Activated effector memory CD4-positive, alpha-beta T cell treated with Interleukin-2 at 50 U/mL for 16 hours (primary cell): ENCODE data around the gene RHOXF2.
"Not testable (repeated sequence)": the region's sequence is repeated elsewhere in the genome, so short reads cannot be mapped to it uniquely, and the experiment has no call there.

ENCODE experiments used
- DNase-seq: peaks from one replicate; pipeline ENCODE4 v3.0.0-alpha.2; 2020

The RHOXF2 gene

DNA sequence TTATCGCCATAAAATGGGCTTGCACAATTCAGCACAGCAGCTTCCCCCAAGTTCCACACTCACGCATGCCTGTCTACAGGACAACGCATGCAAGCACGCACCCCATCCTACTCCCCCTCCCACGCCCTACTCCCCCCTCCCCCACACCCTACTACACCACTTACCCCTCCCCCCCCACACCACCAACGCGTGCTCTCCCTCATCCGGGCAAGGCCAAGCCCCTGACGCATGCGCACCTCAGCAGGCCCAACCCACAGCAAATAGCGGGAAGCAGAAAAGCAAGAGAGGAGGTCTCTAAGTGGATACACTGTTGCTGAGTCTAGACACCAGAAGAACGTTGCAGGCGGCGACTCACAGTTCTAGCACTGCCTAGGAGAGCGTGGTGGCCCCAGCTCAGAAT is at the start of gene RHOXF2:
TSS of gene RHOXF2 (plus strand) at position 301 of the 400 bp plus-strand sequence. CDS start 138 bp downstream, outside the sequence.
- not testable (repeated sequence) for DNase-seq

GRCh38 chrX:120109378-120109777 is 49.0 kb upstream of the RHOXF2 start:
- no peak for DNase-seq

DNA sequence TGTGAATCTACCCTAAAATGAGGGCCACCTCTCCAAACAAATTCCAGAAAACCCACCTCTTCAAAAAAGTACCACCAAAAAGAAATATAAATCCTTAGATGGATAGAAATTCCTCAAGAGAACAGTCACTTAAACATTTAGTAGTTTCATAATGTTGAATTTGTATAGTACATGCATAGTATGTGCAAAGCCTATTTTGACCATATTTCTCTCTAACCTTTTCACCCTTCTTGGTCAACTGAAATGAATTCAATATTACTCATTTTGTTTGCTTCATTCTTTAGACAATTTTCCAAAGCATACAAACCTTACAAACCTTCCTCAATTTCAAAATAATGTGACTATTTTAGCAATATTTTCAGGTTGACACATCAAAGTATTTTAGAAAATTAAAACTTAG is 46.8 kb upstream of the RHOXF2 start:
- DNase-seq, result no peak

DNA sequence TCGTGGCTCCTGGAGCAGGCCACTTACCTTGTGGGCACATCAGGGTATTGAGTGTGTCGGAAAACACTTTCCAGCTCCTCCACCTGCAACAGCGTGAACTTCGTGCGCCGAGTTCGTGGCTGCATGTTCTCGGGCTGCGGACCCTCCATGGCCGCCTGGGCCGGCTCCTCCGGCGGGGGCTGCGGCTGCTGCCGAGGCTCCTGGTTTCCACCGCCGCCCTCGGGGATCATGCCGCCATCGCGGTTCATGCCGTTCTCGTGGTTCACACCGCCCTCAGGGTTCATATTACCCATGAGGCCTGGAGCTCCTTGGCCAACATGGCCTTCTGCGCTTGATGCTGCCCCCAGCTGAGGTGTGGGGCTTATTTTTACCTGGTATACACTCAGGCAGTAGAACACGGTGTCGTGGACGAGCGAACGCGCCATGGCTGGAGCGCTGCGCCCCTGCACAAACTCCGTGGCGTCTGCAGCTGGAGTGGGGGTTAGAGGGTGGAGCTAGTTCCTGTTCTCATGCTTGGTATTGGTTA is 42.9 kb upstream of the RHOXF2 start, which contains the start of gene RHOXF1:
TSS of gene RHOXF1 (minus strand) at position 476 of the 526 bp plus-strand sequence. CDS start at position 425, 51 bp downstream.
- no peak for DNase-seq

- DNase-seq, result no peak
Measured at GRCh38 chrX:120120223-120120622, 38.2 kb upstream of the RHOXF2 start.

DNA sequence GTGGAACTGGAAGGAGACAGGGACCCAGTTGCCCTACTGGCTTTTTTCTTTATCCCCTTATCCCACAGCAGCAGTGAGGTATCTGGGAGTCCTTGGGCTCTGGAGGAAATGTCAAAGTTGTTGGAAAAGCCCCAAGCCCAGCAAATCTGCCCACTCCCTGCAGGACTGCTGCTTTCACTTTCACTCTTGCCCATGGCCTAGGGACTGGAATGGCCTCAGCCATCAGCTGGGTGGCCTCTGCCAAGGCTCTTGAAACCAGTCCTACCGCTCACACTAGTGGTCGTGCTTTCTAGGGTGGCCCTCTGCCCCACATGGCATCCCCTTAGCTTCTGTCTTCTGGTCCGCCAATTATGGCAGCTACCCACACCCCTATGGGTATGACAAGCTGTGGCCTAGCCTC is 33.0 kb upstream of the RHOXF2 start:
- no peak for DNase-seq

DNA sequence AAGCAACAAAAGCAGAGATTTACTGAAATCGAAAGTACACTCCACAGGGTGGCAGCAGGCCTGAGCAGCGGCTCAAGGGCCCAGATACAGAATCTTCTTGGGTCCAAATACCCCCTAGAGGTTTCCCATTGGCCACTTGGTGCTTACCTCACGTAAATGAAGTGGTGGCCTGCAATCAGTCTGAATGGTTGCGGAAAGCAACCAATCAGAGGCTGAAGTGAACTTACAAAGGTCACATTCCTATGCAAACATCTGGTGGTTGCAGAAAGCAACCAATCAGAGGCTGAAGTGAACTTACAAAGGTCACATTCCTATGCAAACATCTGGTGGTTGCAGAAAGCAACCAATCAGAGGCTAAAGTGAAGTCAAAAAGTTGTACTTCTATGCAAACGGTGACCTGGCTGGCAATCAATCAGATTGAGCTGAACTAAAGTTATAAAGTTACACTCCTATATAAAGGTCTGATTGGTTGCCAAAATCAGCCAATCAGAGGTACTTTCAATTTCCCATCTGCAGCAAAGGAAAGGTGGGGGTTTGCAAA is 30.0 kb upstream of the RHOXF2 start:
- DNase-seq, result not testable (repeated sequence)

GRCh38 chrX:120136128-120136527 is 22.3 kb upstream of the RHOXF2 start:
- no peak for DNase-seq

GRCh38 chrX:120136840-120137239 is 21.6 kb upstream of the RHOXF2 start:
- no peak for DNase-seq

DNA sequence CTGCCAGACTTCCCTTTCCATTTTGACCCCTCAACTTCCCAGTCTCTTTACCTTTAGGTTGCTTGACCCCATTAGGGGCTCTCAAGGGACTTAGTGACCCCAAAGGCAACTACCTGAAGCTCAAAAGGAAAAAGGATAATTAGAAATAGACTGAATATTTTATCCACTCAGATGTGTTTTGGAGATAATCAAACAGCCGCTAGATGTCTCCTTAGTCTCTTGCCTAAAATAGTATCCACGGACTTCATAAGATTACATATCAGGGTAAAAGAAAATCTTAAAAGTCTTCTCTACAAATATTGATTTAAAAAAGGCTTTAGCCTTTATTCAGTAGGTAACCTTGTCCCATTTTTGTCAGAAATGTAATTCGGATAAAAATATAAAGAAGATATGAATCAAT is 21.0 kb upstream of the RHOXF2 start:
- no peak for DNase-seq

GRCh38 chrX:120140293-120140981 is 18.0 kb upstream of the RHOXF2 start:
- DNase-seq, result no peak

- no peak for DNase-seq
Measured at GRCh38 chrX:120144178-120144844, 14.1 kb upstream of the RHOXF2 start.

DNA sequence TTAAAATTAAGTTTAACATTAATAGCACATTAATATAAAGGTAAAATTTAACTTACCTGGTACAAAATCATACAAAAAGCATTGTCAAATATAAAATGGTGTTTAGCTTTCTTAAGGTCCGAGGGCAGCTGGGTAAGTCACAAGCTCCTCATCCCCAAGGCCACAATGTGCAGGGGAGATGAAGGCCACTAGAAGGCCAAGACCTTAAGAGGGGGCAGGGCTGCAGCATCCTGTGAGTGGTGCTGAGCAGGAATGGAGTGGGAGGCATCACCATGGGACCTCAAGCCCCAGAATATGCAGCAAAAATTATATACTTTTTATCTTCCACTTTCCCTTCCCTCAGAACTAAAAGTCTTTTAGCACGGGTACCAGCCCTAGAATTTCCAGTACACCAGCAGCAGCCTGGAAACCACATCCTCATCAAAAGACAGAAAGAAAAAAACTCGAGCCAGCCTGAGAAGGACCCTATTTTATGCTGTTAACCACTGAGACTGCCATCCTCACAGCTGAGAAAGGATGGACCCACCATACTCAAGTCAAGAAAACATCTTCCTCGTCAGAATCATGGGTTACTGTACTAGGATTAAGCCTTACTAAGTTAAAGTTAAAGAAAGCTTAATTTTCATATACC is 13.0 kb upstream of the RHOXF2 start:
- no peak for DNase-seq

GRCh38 chrX:120146323-120146722 is 12.1 kb upstream of the RHOXF2 start:
- DNase-seq, result not testable (repeated sequence)

GRCh38 chrX:120147537-120147936 is 10.9 kb upstream of the RHOXF2 start:
- no peak for DNase-seq

DNA sequence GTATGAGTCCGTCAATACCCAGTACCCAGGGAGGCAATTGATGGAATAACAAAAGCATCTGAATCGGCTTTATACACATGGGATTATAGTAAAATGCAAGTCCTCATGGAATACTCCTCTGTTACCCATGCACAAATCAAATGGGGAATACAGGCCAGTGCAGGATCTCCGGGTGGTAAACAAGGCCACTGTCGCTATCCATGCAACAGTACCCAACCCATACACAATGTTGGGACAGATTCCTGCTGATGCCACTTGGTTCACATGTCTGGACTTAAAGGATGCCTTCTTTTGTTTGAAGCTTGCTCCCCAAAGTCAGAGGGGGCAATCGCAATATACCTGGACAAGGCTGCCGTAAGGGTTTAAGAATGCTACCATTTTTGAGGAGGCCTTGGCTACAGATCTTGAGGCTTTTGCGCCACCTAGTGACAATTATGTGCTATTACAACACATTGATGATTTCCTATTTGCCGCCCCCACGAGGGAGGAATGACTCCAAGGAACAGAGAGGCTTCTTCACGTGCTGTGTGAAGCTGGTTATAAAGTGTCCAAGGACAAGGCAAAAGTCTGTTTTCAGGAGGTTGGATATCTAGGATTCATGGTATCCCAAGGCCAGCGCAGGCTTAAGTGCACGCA is 8.2 kb upstream of the RHOXF2 start:
- DNase-seq, result not testable (repeated sequence)

GRCh38 chrX:120159086-120159485 is 673 bp downstream of the RHOXF2 start:
- not testable (repeated sequence) for DNase-seq

DNA sequence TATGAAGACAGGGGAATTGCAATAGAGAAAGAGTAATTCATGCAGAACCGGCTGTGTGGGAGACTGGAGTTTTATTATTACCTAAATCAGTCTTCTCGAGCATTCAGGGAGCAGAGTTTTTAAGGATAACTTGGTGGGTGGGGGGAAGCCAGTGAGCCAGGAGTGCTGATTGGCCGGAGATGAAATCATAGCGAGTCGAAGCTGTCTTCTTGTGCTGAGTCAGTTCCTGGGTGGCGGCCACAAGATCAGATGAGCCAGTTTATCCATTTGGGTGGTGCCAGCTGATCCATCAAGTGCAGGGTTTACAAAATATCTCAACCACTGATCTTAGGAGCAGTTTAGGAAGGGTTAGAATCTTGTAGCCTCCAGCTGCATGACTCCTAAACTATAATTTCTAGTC is 34.8 kb downstream of the RHOXF2 start:
- not testable (repeated sequence) for DNase-seq

DNA sequence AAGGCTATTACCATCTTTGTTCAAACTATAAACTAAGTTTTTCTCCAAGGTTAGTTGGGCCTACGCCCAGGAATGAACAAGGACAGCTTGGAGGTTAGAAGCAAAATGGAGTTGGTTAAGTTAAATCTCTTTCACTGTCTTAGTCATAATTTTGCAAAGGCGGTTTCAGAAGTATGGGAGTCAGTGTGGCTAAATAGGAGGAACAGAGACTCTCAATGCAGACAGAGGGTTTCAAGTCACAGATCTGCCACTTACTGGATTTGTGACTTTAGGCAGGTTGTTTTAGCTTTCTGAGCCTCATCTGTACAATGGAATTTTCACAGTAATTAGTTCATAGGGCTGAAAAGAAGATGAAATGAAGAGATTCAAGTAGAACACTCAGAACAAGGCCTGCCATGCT is 35.3 kb downstream of the RHOXF2 start:
- not testable (repeated sequence) for DNase-seq

DNA sequence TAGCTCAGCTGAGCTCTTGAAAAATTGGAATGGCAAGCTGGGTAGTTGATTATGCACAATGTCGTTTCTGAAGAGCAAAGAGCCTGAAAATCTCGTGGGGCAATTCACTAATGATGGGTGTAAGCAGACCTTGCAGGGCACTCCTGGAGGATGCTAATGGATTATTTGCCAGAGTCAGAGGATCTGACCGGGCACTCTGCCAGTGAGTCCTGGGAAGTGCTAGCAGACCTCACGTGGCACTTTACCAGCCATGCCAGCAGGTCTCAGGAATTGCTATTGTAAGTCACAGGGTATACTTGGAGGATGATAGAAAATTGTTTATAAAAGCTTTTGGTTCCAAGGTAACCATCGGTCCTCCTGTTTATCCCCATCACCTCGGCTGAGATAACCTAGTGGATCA is 37.4 kb downstream of the RHOXF2 start:
- not testable (repeated sequence) for DNase-seq

DNA sequence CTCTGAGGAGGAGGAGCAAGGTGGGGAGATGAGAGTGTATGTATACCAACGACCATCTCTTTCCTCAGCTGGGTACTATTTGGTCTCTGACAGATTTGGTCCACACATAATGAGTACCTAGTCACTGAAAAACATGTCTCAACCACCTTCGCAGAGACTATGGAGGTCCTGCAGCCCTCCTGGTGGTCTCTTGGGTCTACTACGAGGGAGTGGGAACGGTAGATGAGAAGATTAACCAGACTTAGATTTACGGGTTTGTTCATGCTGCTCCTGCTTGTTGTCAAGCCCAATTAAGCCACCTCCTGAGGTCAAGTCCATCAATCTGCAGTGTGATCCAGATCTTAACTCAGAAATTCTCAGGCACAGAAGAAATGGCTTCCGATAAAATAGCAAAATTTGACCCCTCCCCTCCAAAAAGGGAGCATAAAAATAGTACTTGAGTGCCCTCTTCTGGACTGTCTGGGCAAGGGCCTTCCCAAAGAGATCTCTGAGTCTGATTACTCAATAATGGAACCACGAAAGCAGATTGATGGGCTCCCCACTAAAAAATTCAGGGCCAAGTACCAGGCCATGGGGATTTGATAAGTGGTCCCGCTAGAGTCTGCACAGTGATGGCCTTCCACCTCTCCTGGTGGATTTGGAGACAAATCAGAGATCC is 38.3 kb downstream of the RHOXF2 start:
- not testable (repeated sequence) for DNase-seq

GRCh38 chrX:120200851-120201250 is 42.4 kb downstream of the RHOXF2 start:
- DNase-seq, result no peak
